Heart left ventricle (tissue), 13 donors: Measurements from ENCODE around the gene MS4A6A.

Experiments used
- CTCF ChIP-seq, 12 donors: fragments of 200-600 bp; sonication (generic) in 4 of 12; IDR thresholded peaks; one replicate each; pipeline versions ENCODE4 v1.5.0 to v1.8.0; 2018 to 2022; ENCODE audit warnings: antibody characterized with exemption in 12 of 12, mild to moderate bottlenecking in 5 of 12
- POLR2A ChIP-seq, 2 donors: fragments of 450-650 bp; IDR thresholded peaks; one replicate each; pipeline ENCODE4 v1.6.1; 2017; ENCODE audit warnings: antibody characterized with exemption in 2 of 2, mild to moderate bottlenecking in 2 of 2, moderate library complexity in 2 of 2
- donor health status: ischemic (EF 13 %, LVEDD 7.1; RV severe dilation, severe dysfunction).
- donor health status: DM: no; HTN: yes; CAD: no.
- donor health status: DM: no; HTN: no; CAD: no.
- donor health status: ischemic (EF 25% LVEDD 6.9; RV normal size, moderate dysfunction).
- donor health status: ischemic (EF 25% LVEDD 5.7; RV mildly dilated, moderate dysfunction).
- donor health status: ischemic (EF 35%, LVEDD 5.7; RV mildly dilated, moderate dysfunction).
- donor health status: nonischemic (EF 11% LVEDD 7.7; RV severe dilation, severe dysfunction).
- donor health status: DM: yes; HTN: yes; CAD: no.
- donor health status: PGD.
- donor health status: ischemic (EF 29% LVEDD 5.4; RV normal size, mild dysfunction).
- donor health status: nonischemic (EF 23%, LVEDD 6.1; RV moderate dilation, normal function).

- TF ChIP-seq CTCF (IDR thresholded peaks at IDR 0.05) (no peak), POLR2A (IDR thresholded peaks at IDR 0.05) (no peak)
Measured at GRCh38 chr11:60168306-60168705, 14.6 kb downstream of the MS4A6A start.
